ENCODE measurements around the gene RADX. TPM values are rescaled to one million over a fixed set of nuclear protein-coding genes. Genes with fewer than 3 reads are reported as not detected.
A peak's percentile ranks its signal among the peaks of the same experiment; 100 is the strongest.
"Not testable (repeated sequence)": the region's sequence is repeated elsewhere in the genome, so short reads cannot be mapped to it uniquely, and the experiment has no call there.

Gene RADX
- total RNA-seq, 3 donors from 2014 or later (not counting 1 experiment from before 2014, with no cell fraction given), result 4.6 to 7.5 (median 7.2) TPM

- Mint-ChIP-seq H3K27me3 (ENCODE audit: low read depth in 2 of 2) (no peaks in the 10 kb centered on the region), H3K27ac (peak overlapping the region in 1 of 2 donors; percentile 59), H3K4me3 (no peak overlapping the region), H3K9me3 (no peaks in the 10 kb centered on the region), H3K4me1 (peaks cover 8 to 9% of the 10 kb centered on the region in 2 donors), H3K36me3 (no peaks in the 10 kb centered on the region)
- no peak overlapping the region for H3K27ac ChIP-seq (ENCODE audit: low read length)
- H3K9me3 ChIP-seq (ENCODE audit: control insufficient read depth, insufficient read depth, low read length), result no peaks in the 10 kb centered on the region
- ATAC-seq (peak in 1 of 3 donors; percentile 51), DNase-seq (peak in 1 of 2 donors; percentile 1)
- H3K27me3 ChIP-seq (ENCODE audit: control insufficient read depth, insufficient read depth, low read length), result no peaks in the 10 kb centered on the region
- WGBS (ENCODE audit: insufficient coverage), result no CpG with 5 or more reads among the region's 1 CpG
- no peaks in the 10 kb centered on the region for H3K36me3 ChIP-seq (ENCODE audit: control insufficient read depth, insufficient read depth, low read length)
- no peak for TF ChIP-seq CTCF (IDR thresholded peaks at IDR 0.05)
- no peak overlapping the region for H3K4me3 ChIP-seq (ENCODE audit: low read length)
- no peaks in the 10 kb centered on the region for H3K4me1 ChIP-seq (ENCODE audit: control insufficient read depth, insufficient read depth, low read length)
- intact Hi-C loops (cut with micrococcal nuclease), result no loop called here
Observed at GRCh38 chrX:106649523-106650428, 38.0 kb downstream of the RADX start.

GRCh38 chrX:106653625-106654024 lies 41.8 kb downstream of the RADX start:
- H3K4me3 ChIP-seq (ENCODE audit: low read length); ATAC-seq; H3K9me3 ChIP-seq (ENCODE audit: control insufficient read depth, insufficient read depth, low read length); H3K36me3 ChIP-seq (ENCODE audit: control insufficient read depth, insufficient read depth, low read length); H3K27me3 Mint-ChIP-seq (ENCODE audit: low read depth in 2 of 2); H3K4me3 Mint-ChIP-seq; DNase-seq; H3K9me3 Mint-ChIP-seq; H3K4me1 ChIP-seq (ENCODE audit: control insufficient read depth, insufficient read depth, low read length); H3K4me1 Mint-ChIP-seq; intact Hi-C loops (cut with micrococcal nuclease); H3K27me3 ChIP-seq (ENCODE audit: control insufficient read depth, insufficient read depth, low read length); H3K27ac Mint-ChIP-seq; H3K27ac ChIP-seq (ENCODE audit: low read length); H3K36me3 Mint-ChIP-seq: not testable (repeated sequence)
- WGBS (ENCODE audit: insufficient coverage), result 100% methylated on average over 1 of the region's 2 CpGs

DNA sequence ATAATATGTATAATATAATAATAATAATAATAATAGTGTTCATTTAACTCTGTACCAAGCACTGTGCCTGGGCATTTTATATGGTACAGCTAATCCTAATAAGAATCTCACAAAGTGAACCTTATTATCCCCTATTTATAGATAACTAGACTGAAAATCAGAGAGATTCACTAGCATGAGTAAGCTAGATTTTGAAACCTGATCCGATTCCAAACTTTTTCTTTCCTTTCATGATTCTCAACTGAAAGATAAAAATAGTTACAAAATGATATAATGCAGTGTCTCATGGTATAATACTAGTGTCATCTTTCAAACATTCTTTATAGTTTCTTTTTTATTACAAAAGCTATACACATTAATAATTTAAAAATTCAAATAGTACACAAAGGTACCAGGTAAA lies 58.9 kb downstream of the RADX start:
- no peak for ATAC-seq
- no peaks in the 10 kb centered on the region for H3K4me1 Mint-ChIP-seq
- WGBS (ENCODE audit: insufficient coverage), result no CpG with 5 or more reads among the region's 1 CpG
- H3K36me3 Mint-ChIP-seq, result no peaks in the 10 kb centered on the region
- DNase-seq, result no peak
- Histone ChIP-seq H3K27me3 (ENCODE audit: control insufficient read depth, insufficient read depth, low read length) (no peaks in the 10 kb centered on the region), H3K4me3 (ENCODE audit: low read length) (no peak overlapping the region), H3K4me1 (ENCODE audit: control insufficient read depth, insufficient read depth, low read length) (no peaks in the 10 kb centered on the region), H3K27ac (ENCODE audit: low read length) (no peak overlapping the region), H3K9me3 (ENCODE audit: control insufficient read depth, insufficient read depth, low read length) (no peaks in the 10 kb centered on the region), H3K36me3 (ENCODE audit: control insufficient read depth, insufficient read depth, low read length) (no peaks in the 10 kb centered on the region)
- H3K27ac Mint-ChIP-seq, result no peak overlapping the region
- peaks cover 0 to 7% of the 10 kb centered on the region in 2 donors for H3K27me3 Mint-ChIP-seq (ENCODE audit: low read depth in 2 of 2)
- no peak overlapping the region for H3K4me3 Mint-ChIP-seq
- TF ChIP-seq CTCF (IDR thresholded peaks at IDR 0.05), result no peak
- H3K9me3 Mint-ChIP-seq, result no peaks in the 10 kb centered on the region
- intact Hi-C loops (cut with micrococcal nuclease), result no loop called here

DNA sequence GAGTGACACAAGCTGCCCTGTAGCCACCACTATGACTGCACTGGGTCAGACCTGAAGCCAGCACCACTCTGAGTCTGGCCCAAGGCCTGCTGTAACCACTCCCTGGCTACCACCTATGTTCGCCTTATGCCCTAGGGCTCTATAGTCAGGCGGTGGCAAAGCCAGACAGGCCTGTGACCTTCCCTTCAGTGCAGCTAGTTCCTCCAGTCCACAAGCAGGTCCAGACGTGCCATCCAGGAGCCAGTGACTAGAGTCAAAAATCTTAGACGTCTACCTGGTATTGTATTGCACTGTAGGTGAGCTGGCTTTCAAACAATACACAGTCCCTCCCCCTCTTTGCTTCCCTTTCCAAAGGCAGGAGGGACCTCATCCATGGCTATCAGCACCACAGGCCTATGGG lies 60.7 kb downstream of the RADX start:
- WGBS (ENCODE audit: insufficient coverage), result 96% methylated on average over 2 of the region's 4 CpGs
- no peak for ATAC-seq

More for the DNA sequence above, 60.7 kb downstream of the RADX start:
- Histone ChIP-seq H3K27me3 (ENCODE audit: control insufficient read depth, insufficient read depth, low read length) (no peaks in the 10 kb centered on the region), H3K4me1 (ENCODE audit: control insufficient read depth, insufficient read depth, low read length) (no peaks in the 10 kb centered on the region), H3K9me3 (ENCODE audit: control insufficient read depth, insufficient read depth, low read length) (no peaks in the 10 kb centered on the region), H3K4me3 (ENCODE audit: low read length) (no peak overlapping the region), H3K27ac (ENCODE audit: low read length) (no peak overlapping the region), H3K36me3 (ENCODE audit: control insufficient read depth, insufficient read depth, low read length) (no peaks in the 10 kb centered on the region)
- no peak for DNase-seq
- no peak for TF ChIP-seq CTCF (IDR thresholded peaks at IDR 0.05)
- H3K36me3 Mint-ChIP-seq, result no peaks in the 10 kb centered on the region
- H3K4me3 Mint-ChIP-seq, result no peak overlapping the region
- peaks cover 0 to 7% of the 10 kb centered on the region in 2 donors for H3K27me3 Mint-ChIP-seq (ENCODE audit: low read depth in 2 of 2)
- intact Hi-C loops (cut with micrococcal nuclease), result no loop called here
- H3K9me3 Mint-ChIP-seq, result no peaks in the 10 kb centered on the region
- H3K27ac Mint-ChIP-seq, result no peak overlapping the region
- no peaks in the 10 kb centered on the region for H3K4me1 Mint-ChIP-seq
